H1 (cell line): ENCODE results near the gene NDUFAF8. TPM values are rescaled to one million over a fixed set of nuclear protein-coding genes. Genes with fewer than 3 reads are reported as not detected.

ENCODE experiments used
- ASH2L ChIP-seq: fragments of 200-600, 300-600 bp; sonication (generic); IDR thresholded peaks from one replicate; pipeline ENCODE4 v1.7.1; 2017; ENCODE audit warnings: low read length
- CBX5 ChIP-seq: fragments of 300-800, 300-1000 bp; sonication (generic); IDR thresholded peaks from 2 replicates; pipeline ENCODE4 v1.7.1; 2016; ENCODE audit warnings: antibody characterized with exemption, low read length, low read depth
- CBX8 ChIP-seq: fragments of 300-800, 300-1000 bp; sonication (generic); IDR thresholded peaks from 2 replicates; pipeline ENCODE4 v1.7.1; 2016; ENCODE audit warnings: low read depth, low read length, borderline replicate concordance
- CHD1 ChIP-seq: IDR thresholded peaks from 2 replicates; pipeline ENCODE4 v1.6.1; 2012; ENCODE audit warnings: low read depth, low read length, improper control_type of control experiment
- EGR1 ChIP-seq: IDR thresholded peaks from 2 replicates; pipeline ENCODE4 v1.6.1; 2011; ENCODE audit warnings: low read depth, low read length, borderline replicate concordance
- GTF2F1 ChIP-seq: IDR thresholded peaks from 2 replicates; pipeline ENCODE4 v1.6.1; 2012; ENCODE audit warnings: low read depth, low read length, improper control_type of control experiment, borderline replicate concordance
- POLR2AphosphoS5 ChIP-seq: IDR thresholded peaks from 2 replicates; pipeline ENCODE4 v1.6.1; 2011; ENCODE audit warnings: low read depth, low read length
- TAF7 ChIP-seq: optimal IDR thresholded peaks from 2 replicates; pipeline ENCODE3; 2011; ENCODE audit warnings: low read depth, mild to moderate bottlenecking, inconsistent platforms, low read length, moderate library complexity, borderline replicate concordance
- polyA plus RNA-seq, 7 experiments: library from polyadenylated mRNA; depleted of rRNA in 3 of 7; stranded (reverse) in 5 of 7; unstranded in 2 of 7; fragments of >200 nt in 5 of 7; fragments of 200-250 nt in 2 of 7; gene quantifications; 1 replicate in 5 of 7; 2 replicates in 1 of 7; 4 replicates in 1 of 7; pipeline versions ENCODE4 v1.2.1 to v1.2.3, GENCODE V29; 2011 to 2013; ENCODE audit warnings: missing spikeins in 2 of 7, mixed read lengths in 2 of 7
- total RNA-seq: library from RNA; stranded (reverse); fragmentation: NEBNext Ultra II Directional; extraction: Animal tissue kit (Norgen Biotek cat#: 25700); gene quantifications from 2 replicates; pipeline ENCODE4 v1.2.1, GENCODE V29; 2021
- TF ChIP-seq, protein P1 (sequence below): IDR thresholded peaks from 2 replicates; pipeline ENCODE4 v1.6.1; 2012; ENCODE audit warnings: low read length, inconsistent platforms
- TF ChIP-seq, protein P2 (sequence below): IDR thresholded peaks from 2 replicates; pipeline ENCODE4 v1.6.1; 2012; ENCODE audit warnings: inconsistent platforms

The NDUFAF8 gene
- total and polyA plus RNA-seq, 2 of the 8 experiments (the other 6 are each of a cell fraction or from before 2014, with no cell fraction given) = 48.9 to 91.1 TPM

DNA sequence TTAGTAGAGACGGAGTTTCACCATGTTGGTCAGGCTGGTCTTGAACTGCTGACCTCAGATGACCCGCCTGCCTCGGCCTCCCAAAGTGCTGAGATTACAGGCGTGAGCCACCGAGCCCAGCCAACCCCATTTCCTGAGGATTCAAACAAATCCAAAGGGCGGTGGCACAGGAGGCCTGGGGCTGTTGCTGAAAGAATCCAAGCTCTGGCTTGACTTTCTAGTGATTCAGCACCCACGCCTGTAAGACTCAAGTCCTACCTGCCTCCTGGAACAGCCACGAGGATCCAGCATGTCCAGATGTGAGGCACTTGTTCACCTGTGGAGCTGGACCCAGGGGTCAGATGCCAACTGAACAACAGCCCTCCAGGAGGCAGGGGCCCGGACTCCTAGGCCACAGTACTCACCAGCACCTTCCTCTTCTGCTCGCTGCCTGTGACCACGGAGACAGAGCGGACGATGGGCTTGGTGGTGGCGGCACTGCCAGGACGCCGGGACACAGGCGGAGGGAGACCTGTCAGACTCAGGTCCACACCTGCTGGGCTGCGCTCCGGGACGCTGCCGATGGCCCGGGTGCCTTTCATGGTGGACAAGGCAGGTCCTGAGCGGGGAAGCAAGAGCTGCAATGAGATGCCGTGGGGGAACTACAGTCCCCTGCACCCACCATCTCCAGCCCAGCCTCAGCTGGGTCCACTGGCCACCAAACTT lies 19.5 kb upstream of the NDUFAF8 start (continued):
- TF ChIP-seq POLR2AphosphoS5 (no peak), CBX5 (no peak), EGR1 (no peak), GTF2F1 (no peak), TAF7 (no peak), CHD1 (no peak), ASH2L (no peak), CBX8 (no peak)
- TF ChIP-seq, protein P1, sequence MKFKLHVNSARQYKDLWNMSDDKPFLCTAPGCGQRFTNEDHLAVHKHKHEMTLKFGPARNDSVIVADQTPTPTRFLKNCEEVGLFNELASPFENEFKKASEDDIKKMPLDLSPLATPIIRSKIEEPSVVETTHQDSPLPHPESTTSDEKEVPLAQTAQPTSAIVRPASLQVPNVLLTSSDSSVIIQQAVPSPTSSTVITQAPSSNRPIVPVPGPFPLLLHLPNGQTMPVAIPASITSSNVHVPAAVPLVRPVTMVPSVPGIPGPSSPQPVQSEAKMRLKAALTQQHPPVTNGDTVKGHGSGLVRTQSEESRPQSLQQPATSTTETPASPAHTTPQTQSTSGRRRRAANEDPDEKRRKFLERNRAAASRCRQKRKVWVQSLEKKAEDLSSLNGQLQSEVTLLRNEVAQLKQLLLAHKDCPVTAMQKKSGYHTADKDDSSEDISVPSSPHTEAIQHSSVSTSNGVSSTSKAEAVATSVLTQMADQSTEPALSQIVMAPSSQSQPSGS = no peak
- TF ChIP-seq, protein P2, sequence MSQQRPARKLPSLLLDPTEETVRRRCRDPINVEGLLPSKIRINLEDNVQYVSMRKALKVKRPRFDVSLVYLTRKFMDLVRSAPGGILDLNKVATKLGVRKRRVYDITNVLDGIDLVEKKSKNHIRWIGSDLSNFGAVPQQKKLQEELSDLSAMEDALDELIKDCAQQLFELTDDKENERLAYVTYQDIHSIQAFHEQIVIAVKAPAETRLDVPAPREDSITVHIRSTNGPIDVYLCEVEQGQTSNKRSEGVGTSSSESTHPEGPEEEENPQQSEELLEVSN = no peak
- TF ChIP-seq, all 59 proteins: peak for 0
